GM19025 (cell line): ENCODE results near the gene RRP8.

Experiments
- ATAC-seq: cut with Tn5 transposase; IDR thresholded peaks from one replicate; pipeline ENCODE4 v1.9.1; 2021; ENCODE audit warnings: mild to moderate bottlenecking, low read depth, moderate library complexity; ENCODE audit not compliant: unreplicated experiment

RRP8 gene

DNA sequence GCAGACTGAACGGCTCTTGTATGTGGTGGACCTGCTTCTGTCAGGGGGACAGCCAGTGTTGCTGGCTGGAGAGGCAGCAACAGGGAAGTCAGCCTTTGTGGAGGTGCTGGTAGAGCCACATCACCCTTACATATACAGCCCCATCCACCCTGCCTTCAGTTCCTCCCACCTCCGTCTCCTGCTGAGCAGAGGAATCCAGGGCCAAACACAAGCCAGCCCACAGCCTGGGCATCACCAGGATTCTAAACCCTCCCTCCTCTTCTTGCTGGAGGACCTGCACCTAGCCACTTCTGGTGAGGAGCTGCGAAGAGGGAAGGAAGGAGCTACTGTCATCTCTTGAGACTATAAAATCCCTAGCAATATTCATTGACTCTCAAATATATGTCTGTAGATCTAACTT, 54.8 kb downstream of the RRP8 start:
- ATAC-seq = no peak

DNA sequence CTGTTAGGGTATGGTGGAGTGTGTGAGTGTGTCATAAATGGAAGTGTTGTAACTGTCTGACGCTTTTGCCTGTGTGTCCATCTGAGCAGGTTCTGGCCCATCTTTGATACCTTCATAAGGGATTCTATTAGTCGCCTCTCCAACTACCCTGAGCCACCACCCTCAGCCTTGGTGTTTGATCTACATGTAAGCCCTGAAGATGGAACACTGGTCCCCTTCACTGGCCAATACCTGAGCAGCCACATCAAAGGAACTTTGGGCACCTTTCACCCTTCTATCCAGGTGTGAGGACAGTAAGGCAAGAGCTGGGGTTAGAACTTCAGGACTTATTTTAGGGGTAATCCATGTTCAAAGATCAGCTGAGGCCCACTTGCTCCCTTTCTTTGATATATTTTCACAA, 55.3 kb downstream of the RRP8 start:
- ATAC-seq = no peak

DNA sequence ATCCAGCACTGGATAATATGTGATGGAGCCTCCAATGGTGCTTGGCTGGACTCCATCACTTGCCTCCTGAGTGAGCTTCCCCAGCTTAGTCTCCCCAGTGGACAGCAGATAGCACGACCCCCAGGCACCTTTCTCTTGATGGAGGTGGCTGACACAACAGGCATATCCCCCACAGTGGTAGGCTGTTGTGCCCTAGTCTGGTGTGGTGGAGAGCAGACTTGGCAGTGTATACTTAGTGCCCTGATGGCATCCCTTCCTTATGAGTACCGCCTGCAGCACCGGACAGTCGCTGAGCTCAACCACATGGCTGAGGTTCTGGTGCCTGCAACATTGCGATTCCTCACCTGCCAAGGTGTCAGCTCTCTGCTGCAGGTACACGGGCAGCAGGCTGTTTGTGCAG, 56.2 kb downstream of the RRP8 start:
- ATAC-seq = no peak

DNA sequence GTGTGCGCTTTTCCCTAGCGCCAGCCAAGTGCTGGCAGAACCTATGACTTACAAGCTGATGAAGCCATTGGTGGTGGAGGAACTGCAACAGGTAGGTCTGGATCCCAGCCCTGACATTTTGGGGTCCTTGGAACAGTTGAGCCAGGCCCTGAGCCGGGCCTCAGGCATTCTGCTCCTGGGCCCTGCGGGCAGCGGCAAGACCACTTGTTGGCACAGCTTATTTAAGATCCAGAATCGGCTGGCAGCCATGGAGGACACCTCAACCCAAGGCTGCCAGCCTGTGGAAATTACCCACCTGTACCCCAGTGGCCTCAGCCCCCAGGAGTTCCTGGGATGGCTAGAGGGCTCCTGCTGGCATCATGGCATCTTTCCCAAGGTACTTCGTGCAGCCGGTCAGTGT, 56.7 kb downstream of the RRP8 start:
- no peak for ATAC-seq

DNA sequence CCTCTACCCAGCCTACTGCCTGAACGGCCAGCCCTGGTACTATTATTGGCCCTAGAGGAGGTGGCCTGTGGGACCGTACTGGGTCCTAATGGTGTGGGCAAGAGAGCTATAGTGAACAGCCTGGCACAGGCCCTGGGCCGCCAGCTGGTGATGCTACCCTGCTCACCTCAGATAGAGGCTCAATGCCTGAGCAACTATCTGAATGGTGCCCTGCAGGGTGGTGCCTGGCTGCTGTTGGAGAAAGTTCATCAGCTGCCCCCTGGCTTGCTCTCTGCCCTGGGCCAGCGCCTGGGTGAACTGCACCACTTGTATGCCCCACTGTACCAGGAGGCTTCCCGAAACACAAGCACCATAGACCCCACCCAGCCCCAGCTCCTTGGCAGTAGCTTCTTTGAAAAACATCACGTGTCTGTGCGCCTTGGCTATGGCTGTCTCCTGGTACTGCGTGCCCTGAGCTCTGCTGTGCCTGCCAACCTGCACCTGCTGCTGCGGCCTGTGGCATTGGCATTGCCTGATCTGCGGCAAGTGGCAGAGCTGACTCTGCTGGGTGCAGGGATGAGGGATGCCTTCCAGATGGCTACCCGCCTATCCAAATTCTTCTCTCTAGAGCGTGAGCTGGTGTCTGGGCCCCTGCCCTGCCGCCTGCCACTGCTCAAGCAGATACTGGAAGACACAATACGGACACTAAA, 57.4 kb downstream of the RRP8 start:
- ATAC-seq = no peak
